ENCODE data around the gene UTS2B. TPM values are rescaled to one million over a fixed set of nuclear protein-coding genes. Genes with fewer than 3 reads are reported as not detected.

Gene UTS2B
- total and polyA plus RNA-seq, 2 experiments from 2014 or later = 0.21 TPM; not detected in 1

DNA sequence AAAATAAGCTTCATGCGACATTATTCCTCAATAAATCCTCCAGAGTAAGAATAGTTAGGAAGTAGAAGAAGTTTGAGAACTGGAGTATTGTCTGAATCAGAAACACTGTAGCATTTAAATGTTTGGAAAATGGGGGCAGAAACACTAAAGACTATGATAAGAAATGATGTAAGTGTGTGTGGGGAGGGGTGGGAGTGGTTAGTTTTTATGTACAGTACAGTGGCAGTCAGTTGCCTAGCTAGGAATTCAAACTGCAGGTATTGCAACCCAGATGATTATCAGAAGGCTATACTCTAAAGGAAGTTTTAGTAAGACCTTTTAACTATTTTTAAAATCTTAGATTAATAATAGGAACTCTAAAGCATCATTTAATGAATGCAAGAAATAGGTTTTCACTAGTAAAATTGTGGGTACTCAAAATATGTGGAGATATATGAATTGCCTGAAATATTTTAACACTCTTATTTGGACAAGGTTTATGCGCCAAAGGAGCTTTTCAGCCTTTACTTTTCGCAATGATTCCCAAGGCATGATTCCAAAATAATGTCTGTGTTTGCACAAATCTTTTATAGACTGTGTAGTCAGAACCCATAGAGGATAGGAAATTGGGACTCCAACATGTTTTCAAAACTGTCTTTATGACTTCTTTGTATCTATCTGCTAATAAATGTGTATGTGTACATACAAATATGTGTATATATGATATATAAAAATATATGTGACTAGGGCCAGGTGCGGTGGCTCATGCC lies 9.1 kb downstream of the UTS2B start:
- Mint-ChIP-seq H3K27ac (no peak overlapping the region), H3K9me3 (no peaks in the 10 kb centered on the region), H3K36me3 (ENCODE audit: low read depth) (no peaks in the 10 kb centered on the region), H3K27me3 (ENCODE audit: insufficient read depth, low read depth, poor library complexity) (no peaks in the 10 kb centered on the region), H3K4me1 (no peaks in the 10 kb centered on the region), H3K4me3 (no peak overlapping the region)
- no peaks in the 10 kb centered on the region for H3K9me2 ChIP-seq (ENCODE audit: insufficient read depth)
- H3K4me3 ChIP-seq = no peak overlapping the region
- no peaks in the 10 kb centered on the region for H3K36me3 ChIP-seq (ENCODE audit: insufficient read depth)
- no peaks in the 10 kb centered on the region for H3K79me2 ChIP-seq (replicated peaks; ENCODE audit: insufficient read depth)
- TF ChIP-seq POLR2AphosphoS5 (IDR thresholded peaks at IDR 0.05; ENCODE audit: low read depth) (no peak), JUNB (IDR thresholded peaks at IDR 0.05; ENCODE audit: unreplicated experiment) (no peak), CREB1 (CRISPR knock-in tag; IDR thresholded peaks at IDR 0.05; ENCODE audit: low read depth) (no peak), ZNF331 (CRISPR knock-in tag; IDR thresholded peaks at IDR 0.05; ENCODE audit: low read depth) (no peak), ZNF114 (CRISPR knock-in tag; IDR thresholded peaks at IDR 0.05) (no peak), EZH2 (IDR thresholded peaks at IDR 0.05; ENCODE audit: low read depth, unreplicated experiment) (no peak), NANOG (IDR thresholded peaks at IDR 0.05; ENCODE audit: borderline replicate concordance) (no peak), STAT1 (IDR thresholded peaks at IDR 0.05; ENCODE audit: unreplicated experiment) (no peak), EZH2phosphoT487 (IDR thresholded peaks at IDR 0.05; ENCODE audit: unreplicated experiment) (no peak)
- TF ChIP-seq, protein P1, sequence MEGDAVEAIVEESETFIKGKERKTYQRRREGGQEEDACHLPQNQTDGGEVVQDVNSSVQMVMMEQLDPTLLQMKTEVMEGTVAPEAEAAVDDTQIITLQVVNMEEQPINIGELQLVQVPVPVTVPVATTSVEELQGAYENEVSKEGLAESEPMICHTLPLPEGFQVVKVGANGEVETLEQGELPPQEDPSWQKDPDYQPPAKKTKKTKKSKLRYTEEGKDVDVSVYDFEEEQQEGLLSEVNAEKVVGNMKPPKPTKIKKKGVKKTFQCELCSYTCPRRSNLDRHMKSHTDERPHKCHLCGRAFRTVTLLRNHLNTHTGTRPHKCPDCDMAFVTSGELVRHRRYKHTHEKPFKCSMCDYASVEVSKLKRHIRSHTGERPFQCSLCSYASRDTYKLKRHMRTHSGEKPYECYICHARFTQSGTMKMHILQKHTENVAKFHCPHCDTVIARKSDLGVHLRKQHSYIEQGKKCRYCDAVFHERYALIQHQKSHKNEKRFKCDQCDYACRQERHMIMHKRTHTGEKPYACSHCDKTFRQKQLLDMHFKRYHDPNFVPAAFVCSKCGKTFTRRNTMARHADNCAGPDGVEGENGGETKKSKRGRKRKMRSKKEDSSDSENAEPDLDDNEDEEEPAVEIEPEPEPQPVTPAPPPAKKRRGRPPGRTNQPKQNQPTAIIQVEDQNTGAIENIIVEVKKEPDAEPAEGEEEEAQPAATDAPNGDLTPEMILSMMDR (conservative IDR thresholded peaks at IDR 0.05; ENCODE audit: low read depth in 2 of 2) = no peak
- TF ChIP-seq, protein P2, sequence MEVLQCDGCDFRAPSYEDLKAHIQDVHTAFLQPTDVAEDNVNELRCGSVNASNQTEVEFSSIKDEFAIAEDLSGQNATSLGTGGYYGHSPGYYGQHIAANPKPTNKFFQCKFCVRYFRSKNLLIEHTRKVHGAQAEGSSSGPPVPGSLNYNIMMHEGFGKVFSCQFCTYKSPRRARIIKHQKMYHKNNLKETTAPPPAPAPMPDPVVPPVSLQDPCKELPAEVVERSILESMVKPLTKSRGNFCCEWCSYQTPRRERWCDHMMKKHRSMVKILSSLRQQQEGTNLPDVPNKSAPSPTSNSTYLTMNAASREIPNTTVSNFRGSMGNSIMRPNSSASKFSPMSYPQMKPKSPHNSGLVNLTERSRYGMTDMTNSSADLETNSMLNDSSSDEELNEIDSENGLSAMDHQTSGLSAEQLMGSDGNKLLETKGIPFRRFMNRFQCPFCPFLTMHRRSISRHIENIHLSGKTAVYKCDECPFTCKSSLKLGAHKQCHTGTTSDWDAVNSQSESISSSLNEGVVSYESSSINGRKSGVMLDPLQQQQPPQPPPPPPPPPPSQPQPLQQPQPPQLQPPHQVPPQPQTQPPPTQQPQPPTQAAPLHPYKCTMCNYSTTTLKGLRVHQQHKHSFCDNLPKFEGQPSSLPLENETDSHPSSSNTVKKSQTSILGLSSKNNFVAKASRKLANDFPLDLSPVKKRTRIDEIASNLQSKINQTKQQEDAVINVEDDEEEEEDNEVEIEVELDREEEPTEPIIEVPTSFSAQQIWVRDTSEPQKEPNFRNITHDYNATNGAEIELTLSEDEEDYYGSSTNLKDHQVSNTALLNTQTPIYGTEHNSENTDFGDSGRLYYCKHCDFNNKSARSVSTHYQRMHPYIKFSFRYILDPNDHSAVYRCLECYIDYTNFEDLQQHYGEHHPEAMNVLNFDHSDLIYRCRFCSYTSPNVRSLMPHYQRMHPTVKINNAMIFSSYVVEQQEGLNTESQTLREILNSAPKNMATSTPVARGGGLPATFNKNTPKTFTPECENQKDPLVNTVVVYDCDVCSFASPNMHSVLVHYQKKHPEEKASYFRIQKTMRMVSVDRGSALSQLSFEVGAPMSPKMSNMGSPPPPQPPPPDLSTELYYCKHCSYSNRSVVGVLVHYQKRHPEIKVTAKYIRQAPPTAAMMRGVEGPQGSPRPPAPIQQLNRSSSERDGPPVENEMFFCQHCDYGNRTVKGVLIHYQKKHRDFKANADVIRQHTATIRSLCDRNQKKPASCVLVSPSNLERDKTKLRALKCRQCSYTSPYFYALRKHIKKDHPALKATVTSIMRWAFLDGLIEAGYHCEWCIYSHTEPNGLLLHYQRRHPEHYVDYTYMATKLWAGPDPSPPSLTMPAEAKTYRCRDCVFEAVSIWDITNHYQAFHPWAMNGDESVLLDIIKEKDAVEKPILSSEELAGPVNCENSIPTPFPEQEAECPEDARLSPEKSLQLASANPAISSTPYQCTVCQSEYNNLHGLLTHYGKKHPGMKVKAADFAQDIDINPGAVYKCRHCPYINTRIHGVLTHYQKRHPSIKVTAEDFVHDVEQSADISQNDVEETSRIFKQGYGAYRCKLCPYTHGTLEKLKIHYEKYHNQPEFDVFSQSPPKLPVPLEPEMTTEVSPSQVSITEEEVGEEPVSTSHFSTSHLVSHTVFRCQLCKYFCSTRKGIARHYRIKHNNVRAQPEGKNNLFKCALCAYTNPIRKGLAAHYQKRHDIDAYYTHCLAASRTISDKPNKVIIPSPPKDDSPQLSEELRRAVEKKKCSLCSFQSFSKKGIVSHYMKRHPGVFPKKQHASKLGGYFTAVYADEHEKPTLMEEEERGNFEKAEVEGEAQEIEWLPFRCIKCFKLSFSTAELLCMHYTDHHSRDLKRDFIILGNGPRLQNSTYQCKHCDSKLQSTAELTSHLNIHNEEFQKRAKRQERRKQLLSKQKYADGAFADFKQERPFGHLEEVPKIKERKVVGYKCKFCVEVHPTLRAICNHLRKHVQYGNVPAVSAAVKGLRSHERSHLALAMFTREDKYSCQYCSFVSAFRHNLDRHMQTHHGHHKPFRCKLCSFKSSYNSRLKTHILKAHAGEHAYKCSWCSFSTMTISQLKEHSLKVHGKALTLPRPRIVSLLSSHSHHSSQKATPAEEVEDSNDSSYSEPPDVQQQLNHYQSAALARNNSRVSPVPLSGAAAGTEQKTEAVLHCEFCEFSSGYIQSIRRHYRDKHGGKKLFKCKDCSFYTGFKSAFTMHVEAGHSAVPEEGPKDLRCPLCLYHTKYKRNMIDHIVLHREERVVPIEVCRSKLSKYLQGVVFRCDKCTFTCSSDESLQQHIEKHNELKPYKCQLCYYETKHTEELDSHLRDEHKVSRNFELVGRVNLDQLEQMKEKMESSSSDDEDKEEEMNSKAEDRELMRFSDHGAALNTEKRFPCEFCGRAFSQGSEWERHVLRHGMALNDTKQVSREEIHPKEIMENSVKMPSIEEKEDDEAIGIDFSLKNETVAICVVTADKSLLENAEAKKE (CRISPR knock-in tag; IDR thresholded peaks at IDR 0.05) = no peak
- TF ChIP-seq, protein P3, sequence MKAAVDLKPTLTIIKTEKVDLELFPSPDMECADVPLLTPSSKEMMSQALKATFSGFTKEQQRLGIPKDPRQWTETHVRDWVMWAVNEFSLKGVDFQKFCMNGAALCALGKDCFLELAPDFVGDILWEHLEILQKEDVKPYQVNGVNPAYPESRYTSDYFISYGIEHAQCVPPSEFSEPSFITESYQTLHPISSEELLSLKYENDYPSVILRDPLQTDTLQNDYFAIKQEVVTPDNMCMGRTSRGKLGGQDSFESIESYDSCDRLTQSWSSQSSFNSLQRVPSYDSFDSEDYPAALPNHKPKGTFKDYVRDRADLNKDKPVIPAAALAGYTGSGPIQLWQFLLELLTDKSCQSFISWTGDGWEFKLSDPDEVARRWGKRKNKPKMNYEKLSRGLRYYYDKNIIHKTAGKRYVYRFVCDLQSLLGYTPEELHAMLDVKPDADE (IDR thresholded peaks at IDR 0.05) = no peak
- TF ChIP-seq, protein P4, sequence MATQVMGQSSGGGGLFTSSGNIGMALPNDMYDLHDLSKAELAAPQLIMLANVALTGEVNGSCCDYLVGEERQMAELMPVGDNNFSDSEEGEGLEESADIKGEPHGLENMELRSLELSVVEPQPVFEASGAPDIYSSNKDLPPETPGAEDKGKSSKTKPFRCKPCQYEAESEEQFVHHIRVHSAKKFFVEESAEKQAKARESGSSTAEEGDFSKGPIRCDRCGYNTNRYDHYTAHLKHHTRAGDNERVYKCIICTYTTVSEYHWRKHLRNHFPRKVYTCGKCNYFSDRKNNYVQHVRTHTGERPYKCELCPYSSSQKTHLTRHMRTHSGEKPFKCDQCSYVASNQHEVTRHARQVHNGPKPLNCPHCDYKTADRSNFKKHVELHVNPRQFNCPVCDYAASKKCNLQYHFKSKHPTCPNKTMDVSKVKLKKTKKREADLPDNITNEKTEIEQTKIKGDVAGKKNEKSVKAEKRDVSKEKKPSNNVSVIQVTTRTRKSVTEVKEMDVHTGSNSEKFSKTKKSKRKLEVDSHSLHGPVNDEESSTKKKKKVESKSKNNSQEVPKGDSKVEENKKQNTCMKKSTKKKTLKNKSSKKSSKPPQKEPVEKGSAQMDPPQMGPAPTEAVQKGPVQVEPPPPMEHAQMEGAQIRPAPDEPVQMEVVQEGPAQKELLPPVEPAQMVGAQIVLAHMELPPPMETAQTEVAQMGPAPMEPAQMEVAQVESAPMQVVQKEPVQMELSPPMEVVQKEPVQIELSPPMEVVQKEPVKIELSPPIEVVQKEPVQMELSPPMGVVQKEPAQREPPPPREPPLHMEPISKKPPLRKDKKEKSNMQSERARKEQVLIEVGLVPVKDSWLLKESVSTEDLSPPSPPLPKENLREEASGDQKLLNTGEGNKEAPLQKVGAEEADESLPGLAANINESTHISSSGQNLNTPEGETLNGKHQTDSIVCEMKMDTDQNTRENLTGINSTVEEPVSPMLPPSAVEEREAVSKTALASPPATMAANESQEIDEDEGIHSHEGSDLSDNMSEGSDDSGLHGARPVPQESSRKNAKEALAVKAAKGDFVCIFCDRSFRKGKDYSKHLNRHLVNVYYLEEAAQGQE (IDR thresholded peaks at IDR 0.05; ENCODE audit: unreplicated experiment) = no peak
- ATAC-seq (no peak), DNase-seq (ENCODE audit: low spot score) (no peak)
- H3F3A ChIP-seq (replicated peaks; ENCODE audit: low read depth) = no peaks in the 10 kb centered on the region
- no peak overlapping the region for H3K27ac ChIP-seq (ENCODE audit: low read depth)
- H3K4me1 ChIP-seq (ENCODE audit: insufficient read depth) = no peaks in the 10 kb centered on the region
- H3K27me3 ChIP-seq (ENCODE audit: insufficient read depth) = no peaks in the 10 kb centered on the region
- H4K20me1 ChIP-seq (replicated peaks; ENCODE audit: insufficient read depth) = no peaks in the 10 kb centered on the region
- H3K4me2 ChIP-seq = no peak overlapping the region
- no peak overlapping the region for H2AFZ ChIP-seq

Measured in GM23338 (cell line).